Activated CD4-positive, alpha-beta T cell treated with anti-CD3 and anti-CD28 coated beads for 24 hours (primary cell): ENCODE results near the gene USP21.
"Not testable (repeated sequence)": the region's sequence is repeated elsewhere in the genome, so short reads cannot be mapped to it uniquely, and the experiment has no call there.

Experiments used
- DNase-seq, 2 donors: peaks; one replicate each; pipeline ENCODE4 v3.0.0-alpha.2; 2020; ENCODE audit warnings: low read depth in 2 of 2

Gene USP21, protein sequence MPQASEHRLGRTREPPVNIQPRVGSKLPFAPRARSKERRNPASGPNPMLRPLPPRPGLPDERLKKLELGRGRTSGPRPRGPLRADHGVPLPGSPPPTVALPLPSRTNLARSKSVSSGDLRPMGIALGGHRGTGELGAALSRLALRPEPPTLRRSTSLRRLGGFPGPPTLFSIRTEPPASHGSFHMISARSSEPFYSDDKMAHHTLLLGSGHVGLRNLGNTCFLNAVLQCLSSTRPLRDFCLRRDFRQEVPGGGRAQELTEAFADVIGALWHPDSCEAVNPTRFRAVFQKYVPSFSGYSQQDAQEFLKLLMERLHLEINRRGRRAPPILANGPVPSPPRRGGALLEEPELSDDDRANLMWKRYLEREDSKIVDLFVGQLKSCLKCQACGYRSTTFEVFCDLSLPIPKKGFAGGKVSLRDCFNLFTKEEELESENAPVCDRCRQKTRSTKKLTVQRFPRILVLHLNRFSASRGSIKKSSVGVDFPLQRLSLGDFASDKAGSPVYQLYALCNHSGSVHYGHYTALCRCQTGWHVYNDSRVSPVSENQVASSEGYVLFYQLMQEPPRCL

DNA sequence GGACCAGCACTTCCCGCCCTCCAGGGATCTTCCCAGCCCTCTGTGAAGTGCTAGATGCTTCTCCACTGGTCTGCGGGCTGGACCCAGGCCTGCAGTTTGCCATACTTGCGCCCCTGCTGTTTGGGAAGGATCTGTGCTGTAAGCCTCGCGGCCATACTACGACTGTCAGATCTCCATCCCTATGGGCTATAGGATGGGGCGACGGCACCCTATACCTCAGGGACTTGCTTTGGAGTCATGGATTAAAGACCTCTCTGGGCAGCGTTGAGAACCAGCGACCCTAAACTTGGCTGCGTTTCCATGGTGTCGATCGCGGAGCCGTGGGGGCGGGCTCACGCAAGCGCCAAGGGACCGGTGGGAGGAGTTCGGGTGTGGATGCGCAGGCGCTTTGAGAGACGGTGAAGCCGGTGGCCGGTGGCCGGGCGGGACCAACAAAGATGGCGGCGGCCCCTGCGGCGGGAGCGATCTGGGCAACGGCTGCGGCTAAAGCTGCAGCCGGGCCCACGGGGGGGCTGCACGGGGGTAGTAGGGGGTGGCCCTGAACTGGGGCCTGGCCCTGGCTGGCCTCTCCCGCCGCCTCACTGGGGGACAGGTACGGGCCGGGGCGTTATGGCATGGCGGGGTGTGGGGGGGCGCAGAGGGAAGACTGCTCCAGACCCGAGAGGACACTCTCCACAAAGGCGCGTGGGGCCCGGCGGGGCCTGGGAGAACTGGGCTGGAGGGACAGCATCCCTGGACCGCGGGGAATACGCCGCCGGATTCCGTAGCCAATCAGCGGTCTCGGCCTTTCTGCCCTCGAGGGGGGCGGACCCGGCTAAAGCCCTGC lies at the start of gene USP21:
TSS of gene USP21 (plus strand) at position 414 of the 826 bp plus-strand sequence. CDS start 1,141 bp downstream, outside the sequence.
- DNase-seq = peak; percentile 83 to 86

- DNase-seq = no peak
Measured at GRCh38 chr1:161111117-161111516, 48.2 kb upstream of the USP21 start.

DNA sequence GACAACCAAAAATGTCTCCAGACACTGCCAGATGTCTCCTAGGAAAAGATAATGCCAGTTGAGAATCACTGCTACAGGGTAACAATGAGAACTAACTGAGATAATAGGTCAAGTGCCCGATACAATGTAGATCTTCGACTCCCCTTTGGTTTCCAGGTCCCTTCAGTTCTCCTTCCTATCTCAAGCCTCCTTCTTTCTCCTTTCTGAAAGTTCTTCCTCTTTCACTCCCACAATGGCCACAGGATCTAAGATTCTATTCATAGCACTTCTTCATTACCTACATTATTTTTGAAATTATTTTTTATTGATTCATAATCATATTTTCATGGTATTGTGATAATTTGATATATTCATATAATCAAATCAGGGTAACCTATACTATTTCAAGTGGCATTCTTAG lies 47.8 kb upstream of the USP21 start:
- no peak for DNase-seq

GRCh38 chr1:161113915-161114314 lies 45.4 kb upstream of the USP21 start:
- no peak for DNase-seq

GRCh38 chr1:161114556-161114955 lies 44.7 kb upstream of the USP21 start:
- DNase-seq = no peak

GRCh38 chr1:161115132-161115711 lies 44.1 kb upstream of the USP21 start:
- no peak for DNase-seq

- DNase-seq = not testable (repeated sequence)
Measured at GRCh38 chr1:161115961-161116360, 43.3 kb upstream of the USP21 start.

DNA sequence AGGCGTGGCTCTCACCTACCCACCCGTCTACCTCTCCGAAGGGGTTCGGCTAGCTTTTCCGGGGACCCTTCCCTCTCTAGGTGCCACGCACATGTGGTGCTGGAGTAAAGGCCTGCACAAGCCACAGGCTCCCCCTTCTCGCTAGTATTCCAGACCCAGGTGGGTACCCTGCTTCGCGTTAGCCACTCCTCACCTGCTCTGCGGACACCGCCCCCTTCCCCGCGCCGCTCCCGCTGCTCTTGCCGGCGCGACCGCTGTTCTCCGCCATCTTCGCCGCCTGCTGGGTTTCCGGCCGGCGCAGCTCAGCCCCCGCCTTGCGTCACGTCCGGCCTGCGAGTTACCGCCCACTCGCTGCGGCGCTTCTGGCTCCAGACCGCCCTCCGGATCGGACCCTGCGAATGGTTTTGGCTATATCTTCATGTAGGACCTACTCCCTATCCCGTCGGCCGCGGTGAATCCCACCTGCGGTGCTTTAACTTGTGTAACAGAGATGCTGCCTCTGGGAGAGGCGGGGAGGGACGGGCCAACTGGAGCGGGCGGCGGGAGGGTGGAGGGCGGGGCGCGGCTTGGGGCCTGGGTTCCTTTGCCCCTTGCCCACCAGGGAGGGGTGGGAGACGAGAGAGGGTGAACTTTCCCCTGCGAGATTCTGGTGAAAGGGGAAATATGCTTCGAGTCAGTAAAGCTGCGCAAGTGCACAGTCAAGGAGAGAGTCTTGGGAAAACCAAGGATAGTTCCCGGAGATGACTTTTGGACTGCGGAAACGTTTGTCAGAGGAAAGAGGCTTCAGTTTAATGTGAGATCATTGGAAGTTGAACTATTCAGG lies 41.3 kb upstream of the USP21 start, which contains the start of the genes NIT1 and PFDN2:
TSS of gene NIT1 (plus strand) at position 347 of the 823 bp plus-strand sequence. CDS start at position 419, 72 bp downstream.
TSS of gene PFDN2 (minus strand) at position 279 of the 823 bp plus-strand sequence. CDS start at position 268, 11 bp downstream.
- DNase-seq = peak; percentile 72 to 82

DNA sequence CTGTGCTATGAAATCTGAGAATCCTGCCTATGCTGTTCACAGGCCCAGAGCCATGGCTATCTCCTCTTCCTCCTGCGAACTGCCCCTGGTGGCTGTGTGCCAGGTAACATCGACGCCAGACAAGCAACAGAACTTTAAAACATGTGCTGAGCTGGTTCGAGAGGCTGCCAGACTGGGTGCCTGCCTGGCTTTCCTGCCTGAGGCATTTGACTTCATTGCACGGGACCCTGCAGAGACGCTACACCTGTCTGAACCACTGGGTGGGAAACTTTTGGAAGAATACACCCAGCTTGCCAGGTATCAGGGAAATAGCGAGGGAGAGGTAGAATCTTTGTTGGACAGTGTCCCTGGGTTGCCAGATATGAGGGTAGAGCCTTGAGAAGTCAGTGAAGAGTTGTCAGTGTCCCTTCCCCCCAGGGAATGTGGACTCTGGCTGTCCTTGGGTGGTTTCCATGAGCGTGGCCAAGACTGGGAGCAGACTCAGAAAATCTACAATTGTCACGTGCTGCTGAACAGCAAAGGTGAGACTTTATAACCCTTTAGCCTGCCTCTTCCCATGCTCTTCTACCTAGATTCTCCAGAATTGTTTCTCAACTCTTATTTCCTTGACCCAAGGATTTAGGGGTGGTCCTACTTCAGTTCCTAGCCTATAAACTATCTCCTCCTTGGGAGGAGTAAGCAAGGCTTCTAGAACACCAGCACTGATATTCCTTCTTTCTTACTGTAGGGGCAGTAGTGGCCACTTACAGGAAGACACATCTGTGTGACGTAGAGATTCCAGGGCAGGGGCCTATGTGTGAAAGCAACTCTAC lies 40.0 kb upstream of the USP21 start:
- peak in 1 of 2 donors; percentile 55 for DNase-seq

- no peak for DNase-seq
Measured at GRCh38 chr1:161121042-161121650, 38.2 kb upstream of the USP21 start.

DNA sequence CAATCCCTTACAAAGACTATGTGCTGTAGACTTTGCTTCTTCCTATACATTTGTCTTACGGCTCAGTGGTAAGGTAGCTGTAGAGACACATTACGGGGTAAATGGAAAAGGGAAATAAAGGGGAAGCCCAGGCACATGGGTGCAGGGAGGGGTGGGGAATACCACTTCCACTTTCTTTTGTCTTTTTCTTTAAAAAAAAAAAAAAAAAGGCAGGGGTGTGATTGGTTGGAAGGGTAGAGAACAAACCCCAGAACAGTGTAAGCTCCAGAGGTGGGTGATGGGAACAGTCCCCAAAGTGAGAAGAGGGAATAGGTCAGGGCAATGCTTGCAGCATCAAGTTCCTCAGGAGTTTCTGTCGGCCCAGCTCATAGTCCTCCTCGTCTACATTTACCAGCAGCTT lies 37.5 kb upstream of the USP21 start:
- no peak for DNase-seq

DNA sequence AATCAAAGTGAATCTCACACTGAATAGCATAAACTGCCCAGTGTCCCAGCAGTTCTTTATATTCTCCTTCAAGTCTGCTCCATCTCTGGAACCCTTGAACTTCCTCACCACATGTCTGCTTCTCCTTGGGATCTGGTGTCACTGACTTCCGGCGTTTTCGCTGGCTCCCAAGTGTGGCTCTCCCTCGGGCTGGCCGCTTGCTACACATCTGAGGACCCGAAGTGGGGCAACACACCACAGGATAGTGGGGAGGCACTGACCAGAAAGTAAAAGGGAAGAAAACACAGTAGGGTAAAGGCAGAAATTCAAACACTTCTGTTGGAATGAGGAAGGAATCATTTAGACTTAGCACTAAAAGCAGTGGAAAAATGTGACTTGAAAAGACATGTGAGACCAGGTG lies 36.3 kb upstream of the USP21 start:
- no peak for DNase-seq

GRCh38 chr1:161127649-161128048 lies 31.7 kb upstream of the USP21 start:
- DNase-seq = no peak

DNA sequence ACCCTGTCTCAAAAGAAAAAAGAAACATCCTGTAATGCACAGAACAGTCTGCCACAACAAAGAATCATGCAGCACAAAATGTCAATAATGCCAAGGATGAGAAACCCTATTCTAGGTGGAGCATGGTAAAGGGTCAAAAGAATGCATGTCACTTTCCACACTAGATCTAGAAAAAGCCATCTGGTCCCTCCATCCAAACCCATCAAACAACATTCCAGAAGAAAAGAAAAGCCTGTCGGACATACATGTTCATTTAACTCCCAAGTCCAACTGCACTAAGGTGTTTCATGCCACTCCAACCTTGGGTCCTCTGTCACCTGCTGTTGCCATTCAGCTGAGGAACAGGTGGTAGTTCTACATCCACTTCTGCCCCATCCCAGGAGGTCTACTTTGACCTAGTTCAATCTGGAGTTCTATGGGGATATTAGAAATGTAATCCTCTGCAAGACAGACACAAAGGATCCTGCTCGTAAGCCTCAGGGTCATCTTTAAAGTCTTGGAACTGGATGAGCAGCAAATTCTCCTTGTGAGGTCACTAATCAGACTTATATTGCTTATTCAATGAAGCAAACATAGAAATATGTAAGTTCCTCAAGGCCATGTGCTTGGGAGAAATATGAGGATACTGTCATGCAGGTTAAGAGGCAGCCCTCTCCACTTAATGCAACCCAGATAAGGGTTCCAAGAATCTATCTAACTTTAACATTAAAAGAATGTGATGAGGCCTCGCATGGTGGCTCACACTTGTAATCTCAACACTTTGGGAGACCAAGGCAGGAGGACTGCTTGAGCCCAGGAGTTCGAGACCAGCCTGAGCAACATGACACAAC lies 30.5 kb upstream of the USP21 start:
- no peak for DNase-seq

DNA sequence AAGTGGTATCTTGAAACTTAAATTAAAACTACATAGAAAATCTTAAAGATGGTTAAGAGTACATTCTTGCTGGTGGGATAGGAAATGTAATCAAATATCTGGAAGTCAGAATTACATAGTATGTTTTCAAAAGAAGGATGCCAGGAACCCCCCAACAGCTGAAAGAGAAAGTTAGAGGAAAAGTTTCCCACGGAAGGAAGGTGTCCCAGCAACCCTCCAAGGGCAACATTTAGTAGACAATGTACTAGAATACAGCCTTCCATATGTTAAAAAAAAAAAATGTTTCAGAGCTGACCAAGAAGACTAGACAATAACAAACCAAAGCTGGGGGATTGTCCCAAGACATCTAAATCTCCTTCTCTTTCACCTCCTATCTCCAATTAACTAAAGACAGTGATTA lies 29.0 kb upstream of the USP21 start:
- DNase-seq = no peak

- no peak for DNase-seq
Measured at GRCh38 chr1:161131523-161132409, 27.5 kb upstream of the USP21 start.

DNA sequence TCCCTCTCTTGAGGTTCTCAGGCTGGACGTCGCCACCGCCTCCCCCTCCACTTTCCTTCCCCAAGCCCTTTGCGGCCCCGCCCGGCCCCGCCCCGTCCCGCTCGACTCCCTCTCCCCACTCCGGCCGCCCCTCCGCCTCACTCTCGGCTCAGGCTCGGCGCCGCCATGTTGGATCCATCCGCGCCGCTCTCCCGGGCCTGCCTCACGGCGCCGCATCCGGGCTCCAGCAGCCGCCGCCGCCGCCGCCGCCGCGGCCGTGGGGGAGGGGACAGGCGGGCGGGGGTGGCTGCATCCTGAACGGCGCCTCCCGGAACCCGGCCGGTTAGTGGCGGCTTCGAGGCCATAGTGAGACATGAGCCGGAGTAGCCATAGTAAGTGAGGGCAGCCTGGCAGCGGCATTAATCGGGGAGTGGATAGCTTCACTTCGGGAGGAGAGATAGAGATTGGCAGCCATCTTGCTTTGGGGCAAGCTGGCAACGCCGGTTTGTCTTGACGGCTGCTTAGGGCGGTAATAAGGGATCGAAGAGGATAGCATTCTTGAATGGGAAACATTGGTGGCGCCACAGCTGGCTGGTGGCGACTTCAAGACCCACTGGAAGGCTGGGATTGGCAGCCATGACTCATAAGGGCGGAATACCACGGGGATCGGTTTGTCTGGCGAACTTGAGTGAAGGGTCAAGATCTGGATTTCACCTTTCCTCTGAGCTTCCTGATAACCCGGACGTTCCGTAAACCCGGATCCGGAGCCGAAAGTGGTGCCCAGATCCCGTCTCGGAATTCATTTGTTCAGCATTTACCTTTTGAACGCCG lies 26.7 kb upstream of the USP21 start, which contains the start of gene DEDD:
TSS of gene DEDD (minus strand) at position 258 of the 810 bp plus-strand sequence. CDS start 8,205 bp downstream, outside the sequence.
- peak; percentile 79 to 80 for DNase-seq
